Suprapubic skin (tissue), 4 donors: Measurements from ENCODE around the gene PDLIM4.

Experiments
- CTCF ChIP-seq, 2 donors: fragments of 200-600 bp in 1 of 2; fragments of 450-650 bp in 1 of 2; sonication (generic) in 1 of 2; IDR thresholded peaks; one replicate each; pipeline ENCODE4 v1.5.1; 2016 to 2019; ENCODE audit warnings: antibody characterized with exemption in 2 of 2, mild to moderate bottlenecking in 1 of 2, moderate library complexity in 1 of 2
- EP300 ChIP-seq: sonication (generic); formaldehyde crosslinking; IDR thresholded peaks from one replicate; pipeline ENCODE4 v1.6.1; 2017; ENCODE audit warnings: antibody characterized with exemption
- POLR2A ChIP-seq, 2 donors: fragments of 450-650 bp; IDR thresholded peaks; one replicate each; pipeline ENCODE4 v1.6.1; 2017; ENCODE audit warnings: antibody characterized with exemption in 2 of 2, mild to moderate bottlenecking in 2 of 2, moderate library complexity in 2 of 2
- POLR2AphosphoS5 ChIP-seq, 3 donors: sonication (generic); formaldehyde crosslinking; IDR thresholded peaks; one replicate each; pipeline ENCODE4 v1.6.1; 2017; ENCODE audit warnings: antibody characterized with exemption in 3 of 3

GRCh38 chr5:132257131-132258101 lies at the start of gene PDLIM4:
- no peak for TF ChIP-seq CTCF (IDR thresholded peaks at IDR 0.05)
- TF ChIP-seq POLR2AphosphoS5 (IDR thresholded peaks at IDR 0.05) = no peak
- no peak for TF ChIP-seq POLR2A (IDR thresholded peaks at IDR 0.05)
- no peak for TF ChIP-seq EP300
